HG02610 (cell line): ENCODE data around the gene AGPAT3.
"Not testable (repeated sequence)": the region's sequence is repeated elsewhere in the genome, so short reads cannot be mapped to it uniquely, and the experiment has no call there.

ENCODE experiments used
- ATAC-seq: cut with Tn5 transposase; IDR thresholded peaks from one replicate; pipeline ENCODE4 v1.9.1; 2021; ENCODE audit warnings: mild to moderate bottlenecking, moderate library complexity; ENCODE audit not compliant: unreplicated experiment

AGPAT3 gene

GRCh38 chr21:43864962-43865539 is at the start of gene AGPAT3:
AGPAT3 (plus strand) TSS chr21:43865223; CDS start chr21:43959682, 94,459 bp downstream.
- ATAC-seq = peak; percentile 20

- no peak for ATAC-seq
Measured at GRCh38 chr21:43815991-43816390, 49.0 kb upstream of the AGPAT3 start.

GRCh38 chr21:43816611-43817071 is 48.4 kb upstream of the AGPAT3 start:
- no peak for ATAC-seq

- no peak for ATAC-seq
Measured at GRCh38 chr21:43817157-43818086, 47.6 kb upstream of the AGPAT3 start.

GRCh38 chr21:43818685-43819084 is 46.3 kb upstream of the AGPAT3 start:
- ATAC-seq = no peak

- ATAC-seq = no peak
Measured at GRCh38 chr21:43819511-43820405, 45.3 kb upstream of the AGPAT3 start.

- no peak for ATAC-seq
Measured at GRCh38 chr21:43820466-43820865, 44.6 kb upstream of the AGPAT3 start.

- ATAC-seq = not testable (repeated sequence)
Measured at GRCh38 chr21:43822166-43822565, 42.9 kb upstream of the AGPAT3 start.

GRCh38 chr21:43822741-43823140 is 42.3 kb upstream of the AGPAT3 start:
- not testable (repeated sequence) for ATAC-seq

- ATAC-seq = no peak
Measured at GRCh38 chr21:43824333-43825241, 40.4 kb upstream of the AGPAT3 start.

GRCh38 chr21:43825242-43825935 is 39.6 kb upstream of the AGPAT3 start:
- ATAC-seq = no peak

GRCh38 chr21:43825936-43826622 is 38.9 kb upstream of the AGPAT3 start:
- no peak for ATAC-seq

GRCh38 chr21:43826623-43826974 is 38.4 kb upstream of the AGPAT3 start:
- no peak for ATAC-seq

- no peak for ATAC-seq
Measured at GRCh38 chr21:43827015-43827611, 37.9 kb upstream of the AGPAT3 start.

- no peak for ATAC-seq
Measured at GRCh38 chr21:43829161-43829560, 35.9 kb upstream of the AGPAT3 start.

- no peak for ATAC-seq
Measured at GRCh38 chr21:43829575-43830119, 35.4 kb upstream of the AGPAT3 start.

- no peak for ATAC-seq
Measured at GRCh38 chr21:43832158-43832550, 32.9 kb upstream of the AGPAT3 start.

- ATAC-seq = no peak
Measured at GRCh38 chr21:43832648-43833047, 32.4 kb upstream of the AGPAT3 start.
